Right lobe of liver (tissue), 4 donors: Measurements from ENCODE around the gene MRPS18B.

Experiments
- CTCF ChIP-seq, 4 donors: fragments of 200-600 bp in 3 of 4; fragments of 450-650 bp in 1 of 4; IDR thresholded peaks; one replicate each; pipeline versions ENCODE4 v1.5.1 to v1.8.0; 2016 to 2022; ENCODE audit warnings: antibody characterized with exemption in 4 of 4, mild to moderate bottlenecking in 2 of 4
- POLR2A ChIP-seq: fragments of 450-650 bp; IDR thresholded peaks from one replicate; pipeline ENCODE4 v1.6.1; 2017; ENCODE audit warnings: antibody characterized with exemption, mild to moderate bottlenecking
- donor health status: DM: no; HTN: no; CAD: no.
- donor health status: DM: no; HTN: no; CAD: no.
- donor health status: DM: no; HTN: yes; CAD: no.

- TF ChIP-seq CTCF (IDR thresholded peaks at IDR 0.05) (no peak), POLR2A (no peak)
Measured at GRCh38 chr6:30599625-30600324, 17.9 kb upstream of the MRPS18B start.
